GM18508 (cell line): ENCODE measurements around the gene PARVG.

ENCODE experiments used
- ATAC-seq: cut with Tn5 transposase; IDR thresholded peaks from one replicate; pipeline ENCODE4 v1.9.1; 2021; ENCODE audit warnings: moderate number of reproducible peaks; ENCODE audit not compliant: insufficient read depth, unreplicated experiment

PARVG gene

DNA sequence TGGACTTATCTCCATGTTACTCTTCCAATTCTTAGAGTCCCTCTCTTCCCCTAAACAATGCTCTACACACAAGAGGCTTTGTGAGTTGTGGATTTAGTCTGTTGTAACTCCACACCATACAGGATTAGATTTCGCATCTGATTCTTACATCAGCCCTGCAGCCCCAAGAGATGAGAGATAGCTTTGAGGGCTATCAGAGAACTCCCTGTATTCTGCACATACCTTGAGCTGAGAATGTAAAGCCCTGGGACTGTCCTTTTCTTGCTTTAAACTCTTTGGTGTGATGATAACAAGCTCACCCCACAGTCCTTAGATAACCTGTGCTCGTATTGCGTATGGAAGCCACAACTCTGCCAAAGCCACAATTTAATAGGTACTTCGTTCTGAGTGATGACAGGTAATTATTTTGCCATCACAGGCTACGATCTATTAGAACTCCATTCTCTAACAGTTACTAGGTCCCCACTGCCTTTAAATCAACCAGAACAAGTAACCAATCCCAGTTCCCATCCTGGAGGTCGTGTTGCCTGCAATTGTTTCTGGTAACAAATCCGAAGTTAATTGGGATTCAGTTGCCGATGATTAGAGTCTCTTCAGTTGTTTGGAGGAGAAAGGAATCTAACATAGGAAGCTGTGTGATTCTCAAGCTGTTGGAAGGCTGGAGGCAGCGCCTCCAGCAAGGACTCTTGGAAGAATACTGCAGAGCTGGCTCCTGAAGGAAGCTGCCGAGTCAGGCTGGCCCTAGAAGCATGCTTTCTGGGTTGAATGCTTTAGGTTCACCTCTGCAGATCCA, 1.3 kb upstream of the PARVG start:
- no peak for ATAC-seq

DNA sequence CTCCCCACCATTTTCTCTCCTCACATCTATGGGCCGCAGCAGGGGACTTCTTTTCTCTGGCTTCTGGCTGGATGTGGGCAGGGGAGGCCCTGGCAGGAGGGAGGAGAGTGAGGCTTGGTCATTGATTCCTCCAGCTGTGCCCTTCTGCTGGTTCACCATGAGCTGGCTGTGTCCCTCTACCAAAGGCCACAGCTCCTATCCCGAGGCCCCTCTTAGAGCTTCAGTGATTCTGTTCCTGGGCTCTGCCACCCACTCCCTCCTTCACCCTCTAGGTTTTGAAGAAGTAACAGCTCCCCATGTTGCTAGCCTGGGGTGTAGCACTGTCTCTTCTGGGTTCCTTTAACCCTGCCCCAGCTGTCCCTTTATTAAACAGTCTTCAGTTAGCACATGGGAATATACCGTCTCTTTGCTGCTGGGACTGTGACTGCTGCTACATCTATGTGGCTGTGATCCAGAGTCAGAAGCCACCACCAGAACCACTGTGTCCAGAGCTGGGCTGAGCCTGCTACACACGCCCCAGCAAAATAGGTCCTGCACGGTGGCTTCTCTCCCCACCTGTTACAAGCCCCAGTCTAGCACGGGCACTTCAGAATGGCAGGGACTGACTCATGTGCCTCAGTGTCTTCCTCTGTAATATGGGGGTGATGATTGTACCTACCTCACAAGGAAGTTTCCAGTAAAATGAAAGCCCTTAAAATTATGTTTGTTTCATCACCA, 578 bp upstream of the PARVG start:
- no peak for ATAC-seq

DNA sequence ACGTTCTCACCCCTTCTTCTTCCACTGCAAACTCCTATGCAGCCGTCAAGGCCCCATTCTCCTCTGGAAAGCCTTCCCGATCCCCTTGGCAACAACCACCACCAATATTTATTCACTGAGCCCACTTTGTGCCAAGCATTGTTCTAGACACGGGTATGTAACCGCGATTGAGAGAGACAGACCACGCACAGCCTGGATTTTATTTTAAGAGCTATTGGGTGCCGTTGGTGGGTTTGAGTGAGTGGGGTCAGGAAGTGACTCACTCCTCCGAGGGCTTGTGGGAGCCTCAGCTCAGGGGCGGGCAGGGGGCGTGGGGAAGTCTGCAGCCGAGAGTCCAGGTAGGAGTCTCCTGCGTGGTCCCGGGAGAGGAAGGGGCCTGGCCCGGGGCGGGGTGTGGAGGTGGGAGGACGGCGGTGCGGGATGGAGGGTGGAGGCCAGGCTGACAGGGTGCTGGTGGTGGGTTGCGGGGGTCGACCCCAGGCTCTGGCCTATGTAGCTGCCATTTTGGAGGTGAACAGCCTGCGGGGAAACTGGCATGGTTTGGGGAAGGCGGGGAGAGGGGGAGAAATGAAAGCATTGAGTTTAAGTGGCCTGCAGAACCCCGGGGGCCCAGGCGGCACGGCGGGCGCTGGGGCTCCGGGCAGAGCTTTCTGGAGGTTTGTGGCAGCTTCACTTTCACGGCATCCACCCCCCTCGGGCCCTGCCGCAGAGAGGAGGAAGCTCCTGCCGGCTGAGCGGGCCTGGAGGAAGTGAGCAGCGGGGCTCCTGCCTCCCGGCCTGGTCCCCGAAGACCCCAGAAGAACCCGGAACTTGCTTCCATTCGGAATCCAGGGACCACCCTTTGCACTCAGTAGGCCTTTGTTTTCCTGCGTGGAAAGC, 547 bp downstream of the PARVG start:
- no peak for ATAC-seq

DNA sequence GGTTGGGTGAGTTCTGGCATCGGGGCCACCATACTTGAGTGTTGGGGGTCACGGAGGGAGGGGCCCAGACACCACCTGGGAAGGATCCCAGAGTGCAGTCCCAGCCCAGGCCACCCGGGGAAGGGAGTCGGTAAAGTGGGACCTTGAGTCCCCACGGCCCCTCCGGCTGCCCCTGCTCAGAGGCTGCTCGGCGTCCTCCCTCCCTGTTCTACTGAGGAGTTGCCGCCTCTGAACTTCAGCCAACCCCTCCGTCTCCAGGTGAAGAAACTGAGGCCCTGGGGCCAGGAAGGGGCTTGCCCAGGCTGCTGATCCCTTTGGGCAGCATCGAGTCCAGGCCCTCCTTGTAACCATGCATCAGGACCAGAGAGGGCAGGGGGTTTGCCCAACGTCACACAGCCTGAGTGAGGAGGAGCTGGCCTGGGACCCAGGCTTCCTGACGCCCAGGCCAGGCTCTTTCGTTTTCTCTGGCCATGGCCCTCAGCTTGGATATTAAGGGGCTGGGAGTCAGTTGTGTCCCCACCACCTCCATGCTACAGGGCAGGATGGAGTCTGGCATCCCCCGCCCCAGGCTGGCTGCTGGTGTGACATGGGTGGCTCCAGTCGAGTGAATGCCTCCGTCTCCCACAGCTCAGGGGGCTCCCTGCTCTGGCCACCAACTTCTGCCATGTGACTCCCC, 1.3 kb downstream of the PARVG start:
- no peak for ATAC-seq

DNA sequence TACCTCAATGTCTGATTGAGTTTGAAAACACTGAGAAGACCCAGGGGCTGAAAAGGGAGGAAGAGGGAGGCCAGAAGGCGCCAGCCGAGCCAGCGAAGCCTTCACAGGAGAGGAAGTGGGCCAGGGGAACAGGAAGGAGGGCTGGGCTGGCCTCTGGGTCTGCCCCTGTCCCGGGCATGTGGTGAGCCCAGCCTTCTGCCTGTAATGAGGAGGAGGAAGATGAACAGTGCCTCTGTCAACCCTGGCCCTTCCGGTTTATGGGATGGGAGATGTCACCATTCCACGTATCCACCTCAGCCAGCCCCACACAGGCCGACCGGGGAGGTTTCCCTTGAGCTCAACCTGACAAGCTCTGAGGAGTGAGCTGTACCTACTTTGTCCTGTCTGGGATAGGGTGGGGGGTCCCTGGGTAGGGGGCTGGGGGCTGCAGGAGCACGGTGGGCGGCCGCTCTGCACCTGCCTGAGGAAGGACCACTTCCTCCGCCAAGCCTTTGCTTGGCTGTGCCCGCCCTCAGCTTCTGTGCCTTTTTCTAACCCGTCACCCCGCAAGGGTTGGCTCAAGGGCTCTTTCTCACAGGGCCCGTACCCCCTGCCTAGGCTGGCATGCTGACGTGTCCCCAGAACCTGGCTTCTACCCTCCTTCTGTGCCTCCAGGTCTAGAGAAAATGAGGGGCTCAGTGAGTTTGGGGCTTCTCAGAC, 2.0 kb downstream of the PARVG start:
- no peak for ATAC-seq

DNA sequence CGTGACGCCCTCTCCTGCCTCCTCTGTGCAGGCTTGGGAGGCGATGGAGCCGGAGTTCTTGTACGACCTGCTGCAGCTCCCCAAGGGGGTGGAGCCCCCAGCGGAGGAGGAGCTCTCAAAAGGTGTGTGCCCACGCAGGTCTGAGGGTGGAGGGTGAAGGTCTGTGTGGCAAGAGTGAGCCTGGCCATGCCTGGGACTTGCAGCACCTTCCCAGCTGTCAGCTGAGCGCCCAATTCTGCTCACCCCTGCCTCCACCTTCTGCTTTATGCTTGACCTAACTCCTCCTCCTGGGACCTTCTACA, 2.5 kb downstream of the PARVG start:
- ATAC-seq = no peak

DNA sequence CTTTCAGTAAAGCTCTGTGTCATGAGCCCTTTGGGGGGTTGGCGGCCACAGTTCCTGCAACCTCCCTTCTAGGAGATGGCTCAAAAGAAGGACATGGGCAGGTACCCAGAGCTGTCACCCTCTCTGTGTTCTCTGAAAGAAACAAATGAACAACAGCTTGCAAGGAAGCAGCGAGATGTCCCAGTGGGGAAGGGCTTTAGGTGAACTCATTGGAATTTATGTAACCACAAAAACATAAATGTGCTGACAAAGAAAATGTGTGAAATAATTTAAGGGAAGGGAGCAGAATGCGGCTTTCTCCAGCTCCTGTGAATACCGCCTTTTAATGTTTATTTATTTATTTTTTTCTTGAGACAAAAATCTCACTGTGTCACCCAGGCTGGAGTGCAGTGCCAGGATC, 3.3 kb downstream of the PARVG start:
- ATAC-seq = no peak

DNA sequence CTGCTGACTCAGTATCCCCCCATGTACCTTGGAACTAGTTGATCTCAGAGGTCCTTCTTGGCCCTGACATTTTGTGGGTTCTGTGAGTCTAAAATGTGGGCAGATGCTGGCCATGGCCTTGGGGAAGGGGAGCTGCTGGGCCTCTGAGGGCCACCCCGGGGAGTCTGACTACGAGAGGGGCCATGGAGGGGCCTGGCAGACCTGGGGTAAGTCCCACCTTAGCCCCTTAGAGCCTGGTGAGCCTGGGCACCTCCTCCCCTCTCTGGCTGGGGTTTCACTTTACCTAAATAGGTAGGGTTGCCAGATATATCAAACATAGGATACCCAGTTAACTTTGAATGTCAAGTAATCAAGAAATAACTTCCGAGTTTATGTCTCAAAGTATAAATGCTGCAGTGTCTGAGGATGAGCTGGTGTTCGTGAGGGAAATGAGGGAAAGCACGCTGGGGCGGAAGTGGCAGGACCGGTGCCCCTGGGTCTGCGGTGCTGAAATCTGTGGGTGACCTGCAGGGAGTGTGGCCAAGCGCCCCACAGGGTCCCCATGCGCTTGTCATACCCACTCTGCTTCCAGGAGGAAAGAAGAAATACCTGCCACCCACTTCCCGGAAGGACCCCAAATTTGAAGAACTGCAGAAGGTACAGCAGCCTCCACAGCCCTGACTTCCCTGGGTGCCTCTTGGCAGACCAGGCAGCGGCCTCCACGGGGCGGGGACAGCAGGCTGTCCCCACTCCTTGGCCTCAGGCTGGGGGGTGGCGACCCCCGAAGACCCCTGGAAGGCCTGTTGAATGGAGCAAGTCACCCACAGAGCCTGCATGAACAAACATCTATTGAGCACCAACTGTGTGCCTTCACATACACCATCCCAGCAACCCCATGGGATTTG, 4.8 kb downstream of the PARVG start:
- no peak for ATAC-seq

DNA sequence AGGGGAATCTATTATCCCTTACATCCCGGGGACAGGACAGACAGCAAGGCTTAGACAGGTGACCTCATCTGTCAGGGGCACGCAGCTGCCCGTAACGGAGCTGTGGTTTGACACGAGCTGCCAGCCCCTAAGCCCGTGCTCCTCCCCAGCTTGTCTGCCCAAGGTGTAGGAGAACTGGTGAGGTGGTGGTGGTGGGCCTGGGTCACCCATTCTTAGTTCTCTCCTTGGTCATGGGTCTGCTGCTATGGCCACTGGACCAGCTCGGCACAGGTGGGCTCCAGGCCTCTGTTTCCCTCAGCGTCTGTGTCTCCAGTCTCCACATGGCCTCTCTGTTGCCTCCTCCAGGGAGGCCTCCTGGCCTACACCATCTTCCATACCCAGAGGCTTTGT, 5.4 kb downstream of the PARVG start:
- ATAC-seq = no peak

DNA sequence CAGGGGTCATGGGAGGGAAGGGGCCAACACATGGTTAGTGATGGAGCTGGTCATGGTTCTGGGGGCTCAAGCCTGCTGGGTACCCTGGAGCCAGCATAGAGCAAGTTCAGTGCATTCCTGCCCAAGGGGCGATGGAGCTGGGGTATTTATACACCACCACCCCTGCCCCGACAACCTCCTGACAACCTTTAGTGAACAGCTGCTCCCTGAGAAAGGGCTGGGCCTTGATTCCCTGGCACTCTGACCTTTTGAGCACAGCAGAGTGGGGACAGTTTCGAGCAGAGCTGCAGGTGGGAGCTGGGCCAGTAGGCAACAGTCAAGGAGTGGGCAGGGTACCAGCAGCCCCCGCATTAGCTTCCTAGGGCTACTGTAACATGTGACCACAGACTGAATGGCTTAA, 6.0 kb downstream of the PARVG start:
- no peak for ATAC-seq

DNA sequence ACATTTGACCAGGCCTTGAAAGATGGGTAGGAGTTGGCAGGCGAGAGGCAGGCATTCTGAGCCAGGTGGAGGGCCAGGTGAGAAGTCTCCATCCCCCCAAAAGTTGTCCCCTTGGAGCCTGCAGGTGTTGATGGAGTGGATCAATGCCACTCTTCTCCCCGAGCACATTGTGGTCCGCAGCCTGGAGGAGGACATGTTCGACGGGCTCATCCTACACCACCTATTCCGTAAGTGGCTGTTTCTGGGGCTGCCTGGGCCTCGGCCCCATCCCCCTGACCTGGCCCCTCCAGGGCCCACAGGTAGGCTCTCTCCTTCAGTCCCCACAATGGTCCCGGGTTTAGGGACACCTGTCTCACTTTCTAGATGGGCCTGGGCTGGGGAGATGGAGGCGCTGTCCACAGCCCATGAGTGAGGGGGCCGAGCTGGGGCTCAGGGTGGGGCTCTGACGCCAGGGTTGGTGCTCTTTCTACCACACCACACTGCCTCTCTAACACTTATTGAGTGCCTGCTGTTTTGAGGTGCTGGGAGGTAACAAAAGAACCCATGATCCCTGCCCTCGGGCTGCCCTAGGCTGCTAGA, 7.0 kb downstream of the PARVG start:
- ATAC-seq = no peak

DNA sequence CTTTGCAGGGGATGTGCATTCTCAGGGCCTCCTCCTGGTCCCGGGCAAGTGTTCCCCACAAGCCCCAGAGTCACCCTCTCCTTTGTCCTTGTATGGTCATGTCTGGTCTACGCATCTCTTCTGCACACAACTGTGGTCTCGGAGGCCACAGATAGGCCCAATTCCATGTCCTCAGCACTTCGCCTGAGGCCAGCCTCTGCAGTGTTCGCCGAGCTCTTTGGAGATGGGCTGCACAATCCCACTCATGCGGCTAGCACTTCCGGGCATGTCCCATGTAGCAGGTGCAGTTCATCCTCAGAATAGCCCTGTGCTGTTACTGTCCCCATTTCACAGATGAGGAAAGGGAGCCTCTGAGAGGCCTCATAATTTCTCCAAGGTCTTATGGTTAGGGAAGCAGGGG, 7.6 kb downstream of the PARVG start:
- ATAC-seq = no peak

DNA sequence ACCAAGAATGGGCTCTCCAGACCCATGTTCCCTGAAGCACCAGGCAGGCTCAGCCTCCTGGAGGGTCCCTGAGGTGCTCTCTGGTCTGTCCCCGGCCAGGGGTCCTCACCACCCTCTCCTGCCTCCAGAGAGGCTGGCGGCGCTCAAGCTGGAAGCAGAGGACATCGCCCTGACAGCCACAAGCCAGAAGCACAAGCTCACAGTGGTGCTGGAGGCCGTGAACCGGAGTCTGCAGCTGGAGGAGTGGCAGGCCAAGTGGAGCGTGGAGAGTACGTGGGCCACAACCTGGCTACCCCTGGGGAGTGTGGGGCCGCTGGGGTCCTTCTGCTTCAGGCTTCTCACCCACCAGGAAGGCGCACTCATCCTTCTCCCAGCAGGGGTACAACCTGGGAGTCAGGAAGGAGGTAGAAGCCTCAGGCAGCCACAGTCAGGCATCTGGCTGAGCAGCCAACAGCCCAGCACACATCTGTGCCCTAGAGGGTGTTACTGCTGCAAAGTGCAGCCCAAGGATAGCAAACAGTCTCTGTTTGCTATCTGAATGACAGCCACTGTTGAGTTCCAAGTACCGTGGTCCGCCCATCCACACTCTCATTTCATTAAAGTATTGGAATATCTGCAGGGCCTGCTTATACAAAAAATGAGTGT, 8.4 kb downstream of the PARVG start:
- no peak for ATAC-seq

DNA sequence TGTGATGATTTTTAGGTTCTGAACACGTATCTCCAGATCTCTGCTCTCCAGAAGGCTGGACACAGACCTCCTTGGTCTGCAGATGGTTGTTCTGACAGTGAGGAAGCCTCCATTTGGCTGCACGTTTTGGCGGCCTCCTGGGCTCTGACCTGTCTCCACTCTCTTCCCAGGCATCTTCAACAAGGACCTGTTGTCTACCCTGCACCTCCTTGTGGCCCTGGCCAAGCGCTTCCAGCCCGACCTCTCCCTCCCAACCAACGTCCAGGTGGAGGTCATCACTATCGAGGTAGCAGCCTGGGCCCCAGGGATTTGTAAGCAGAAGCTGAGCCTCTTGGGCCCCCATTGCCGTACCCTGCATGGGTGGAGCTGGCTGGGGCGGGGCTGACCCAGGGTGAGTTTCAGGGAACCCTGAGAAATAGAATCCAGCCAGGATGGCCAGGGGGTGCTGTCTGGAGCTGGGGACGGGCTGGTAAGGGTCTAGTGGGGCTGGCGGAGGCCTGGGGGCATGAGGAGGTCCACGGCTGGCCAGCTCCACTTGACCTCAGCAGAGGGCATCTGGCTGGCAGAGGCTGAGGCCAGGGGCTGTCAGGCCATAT, 9.8 kb downstream of the PARVG start:
- no peak for ATAC-seq

DNA sequence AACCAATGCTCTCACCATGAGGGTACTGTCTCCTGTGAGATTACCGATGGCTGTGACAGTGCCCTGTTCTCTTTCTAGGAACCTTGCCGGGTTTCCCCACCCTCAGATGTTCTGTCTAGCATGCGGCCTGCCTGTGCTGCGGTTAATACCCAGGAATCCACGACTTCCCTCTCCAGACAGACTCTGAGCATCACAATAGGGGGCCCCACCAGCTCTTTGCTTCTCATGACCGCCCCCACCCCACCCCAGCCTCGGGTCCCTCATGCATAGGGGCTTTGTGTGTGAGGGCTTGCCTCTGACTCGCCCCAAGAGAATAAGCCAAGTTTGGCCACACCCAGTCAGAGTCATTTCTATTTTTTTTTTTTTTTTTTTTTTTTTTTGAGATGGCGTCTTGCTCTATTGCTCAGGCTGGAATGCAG, 10.3 kb downstream of the PARVG start:
- no peak for ATAC-seq

DNA sequence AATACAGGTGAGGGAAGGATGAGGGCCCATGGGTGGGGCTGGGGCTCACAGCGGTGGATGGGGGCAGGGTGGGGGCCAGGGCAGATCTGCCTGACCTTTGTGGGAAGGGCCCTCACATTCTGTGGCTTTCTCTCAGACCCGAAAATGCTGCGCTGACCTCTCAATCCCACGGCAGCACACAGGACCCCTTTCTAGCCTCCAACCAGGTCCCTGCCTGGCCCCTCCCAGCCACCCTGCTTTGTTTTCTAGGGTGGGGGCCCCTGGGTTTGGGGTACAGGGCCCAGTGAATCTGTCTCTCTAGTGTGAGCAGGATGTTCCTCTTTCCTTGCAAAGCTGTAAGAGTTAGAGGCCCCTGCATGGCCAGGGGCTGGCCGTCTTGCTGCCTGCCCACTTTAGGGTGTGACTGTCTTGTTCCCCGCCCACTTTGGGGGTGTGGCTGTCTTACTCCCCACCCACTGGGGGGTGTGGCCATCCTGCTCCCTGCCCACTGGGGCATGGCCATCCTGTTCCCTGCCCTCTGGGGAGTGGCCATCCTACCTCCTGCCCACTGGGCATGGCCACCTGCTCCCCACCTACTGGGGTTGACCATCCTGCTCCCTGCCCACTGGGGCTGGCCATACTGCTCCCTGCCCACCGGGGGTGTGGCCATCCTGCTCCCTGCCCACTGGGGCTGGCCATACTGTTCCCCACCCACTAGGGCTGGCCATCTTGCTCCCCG, 11.5 kb downstream of the PARVG start:
- no peak for ATAC-seq

DNA sequence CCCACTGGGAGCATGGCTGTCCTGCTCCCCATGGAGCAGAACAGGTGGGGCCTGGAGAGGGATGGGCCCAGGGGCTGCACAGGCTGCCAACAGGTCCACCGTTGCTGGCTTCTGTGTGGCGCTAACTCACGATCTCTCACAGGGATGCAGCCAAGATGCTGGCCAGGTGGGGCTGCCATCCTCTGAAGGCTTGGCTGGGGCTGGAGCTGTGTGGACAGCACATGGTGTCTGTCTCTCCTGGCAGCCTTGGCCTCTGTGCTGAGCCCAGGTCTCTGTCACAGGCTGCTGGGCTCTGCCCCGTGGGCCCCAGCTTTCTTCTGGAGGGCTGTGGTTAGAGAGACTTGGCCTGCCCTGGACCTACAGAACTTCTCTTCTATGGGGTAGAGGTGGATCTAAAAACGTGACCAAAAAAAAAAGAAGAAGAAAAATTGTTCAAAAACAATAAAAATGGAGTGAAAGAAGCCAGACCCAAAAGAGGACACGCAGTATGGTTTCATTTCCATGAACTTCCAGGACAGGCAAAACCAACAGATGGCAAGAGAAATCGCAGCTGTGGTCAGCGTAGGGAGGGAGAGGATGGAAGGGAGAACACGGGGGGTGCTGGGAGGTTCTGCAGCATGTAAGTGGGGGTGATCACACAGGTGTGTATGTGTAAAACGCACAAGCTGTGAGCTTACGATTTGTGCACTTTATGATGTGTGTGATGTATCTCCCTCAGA, 12.2 kb downstream of the PARVG start:
- no peak for ATAC-seq
